Panc1 (cell line): ENCODE measurements around the gene PGD. TPM values are rescaled to one million over a fixed set of nuclear protein-coding genes. Genes with fewer than 3 reads are reported as not detected.
A peak's percentile ranks its signal among the peaks of the same experiment; 100 is the strongest.

Experiments used
- ATAC-seq: fragments of 200-7000 bp; cut with Tn5 transposase; 2 replicates; pipeline ENCODE4 v1.9.1; 2020; ENCODE audit warnings: mild to moderate bottlenecking, moderate library complexity
- BruUV-seq: library from RNA; stranded (reverse); fragments of 400-500 nt; replicated peaks from 2 replicates; lab custom pipeline; 2021; lab: Mats Ljungman, UMichigan
- CTCF ChIA-PET: fragments of 300-600 bp; sonication (Branson Sonifier 250); formaldehyde crosslinking; loops from one replicate; lab custom pipeline; 2022; ENCODE audit warnings: antibody characterized with exemption; lab: Charles Lee
- POLR2A ChIA-PET: fragments of 300-600 bp; sonication (Branson Sonifier 250); formaldehyde crosslinking; loops from one replicate; lab custom pipeline; 2022; ENCODE audit warnings: antibody characterized with exemption; lab: Charles Lee
- DNase-seq: peaks from one replicate; pipeline ENCODE4 v3.0.0-alpha.2; 2010; ENCODE audit warnings: low read depth, low spot score
- H3K27ac ChIP-seq: 2 replicates; pipeline ENCODE4 v1.5.1; 2011; ENCODE audit warnings: mild to moderate bottlenecking, low read length, inconsistent platforms
- H3K27me3 ChIP-seq: fragments of 200-500 bp; sonication (Bioruptor generic); 2 replicates; pipeline ENCODE4 v1.6.0; 2014; ENCODE audit warnings: low read length, inconsistent platforms; ENCODE audit not compliant: control insufficient read depth, insufficient read depth
- H3K36me3 ChIP-seq: fragments of 200-500 bp; sonication (Bioruptor generic); 2 replicates; pipeline ENCODE4 v1.5.1; 2014; ENCODE audit warnings: inconsistent platforms, mild to moderate bottlenecking, low read length, moderate library complexity; ENCODE audit not compliant: control insufficient read depth, insufficient read depth
- H3K4me1 ChIP-seq: 2 replicates; pipeline ENCODE4 v1.5.1; 2011; ENCODE audit warnings: inconsistent platforms, mild to moderate bottlenecking, low read length, moderate library complexity; ENCODE audit not compliant: control insufficient read depth, insufficient read depth
- H3K4me3 ChIP-seq, 2 experiments: 2 replicates each; pipeline ENCODE4 v1.5.1; 2011 to 2012; ENCODE audit warnings: low read depth in 2 of 2, low read length in 2 of 2, mild to moderate bottlenecking in 2 of 2, inconsistent platforms in 1 of 2, moderate library complexity in 1 of 2
- H3K9me3 ChIP-seq: fragments of 200-500 bp; sonication (Bioruptor generic); 2 replicates; pipeline ENCODE4 v1.5.1; 2014; ENCODE audit warnings: low read depth, mild to moderate bottlenecking, inconsistent platforms, low read length, moderate library complexity; ENCODE audit not compliant: control insufficient read depth, insufficient read depth
- POLR2AphosphoS5 ChIP-seq: IDR thresholded peaks from 2 replicates; pipeline ENCODE4 v1.6.1; 2012; ENCODE audit warnings: mild to moderate bottlenecking, low read depth, low read length, moderate library complexity
- REST ChIP-seq, 2 experiments: IDR thresholded peaks; 2 replicates each; pipeline ENCODE4 v1.6.1; 2011 to 2012; ENCODE audit warnings: low read depth in 2 of 2, control low read depth in 1 of 2, low read length in 1 of 2, mild to moderate bottlenecking in 1 of 2, moderate library complexity in 1 of 2; ENCODE audit not compliant: insufficient read depth in 1 of 2
- SIN3A ChIP-seq: IDR thresholded peaks from 2 replicates; pipeline ENCODE4 v1.6.1; 2012; ENCODE audit warnings: low read depth, mild to moderate bottlenecking, low read length, moderate library complexity, borderline replicate concordance; ENCODE audit not compliant: insufficient read depth
- TCF7L2 ChIP-seq: IDR thresholded peaks from 2 replicates; pipeline ENCODE4 v1.6.1; 2011; ENCODE audit warnings: mild to moderate bottlenecking, low read depth, low read length, inconsistent platforms
- in situ Hi-C: cut with HindIII; loops from 2 replicates; pipeline ENCODE4 v1.10.0; 2016; ENCODE audit warnings: low sequenced_read_pairs, low pct_unique_long_range_greater_than_20kb
- intact Hi-C: fragments of 100-400 bp; cut with micrococcal nuclease; formaldehyde crosslinking; loops from one replicate; pipeline ENCODE4 v1.10.0; 2022; ENCODE audit not compliant: unreplicated experiment
- total RNA-seq: library from RNA; stranded (reverse); gene quantifications from one replicate; pipeline ENCODE4 v1.2.1, GENCODE V29; 2021; ENCODE audit not compliant: unreplicated experiment
- TF ChIP-seq, protein P1 (sequence below): fragments of 450-650 bp; IDR thresholded peaks from 2 replicates; pipeline ENCODE4 v1.5.1; 2017; ENCODE audit warnings: mild to moderate bottlenecking

PGD gene
- total RNA-seq, 1 experiment from 2014 or later = 158 TPM

- Histone ChIP-seq H3K4me3 (no peak overlapping the region), H3K9me3 (no peaks in the 10 kb centered on the region), H3K4me1 (peaks cover 5% of the 10 kb centered on the region; the same call in 1 of the 2 replicates), H3K27me3 (no peaks in the 10 kb centered on the region), H3K36me3 (peaks cover 11% of the 10 kb centered on the region), H3K27ac (no peak overlapping the region)
- ChIA-PET POLR2A (no interaction called here), CTCF (no interaction called here)
- no peak for ATAC-seq
- intact Hi-C loops = no loop called here
- no peak for DNase-seq
- in situ Hi-C loops = no loop called here
- no TSS peak for BruUV-seq
- TF ChIP-seq, protein P1, sequence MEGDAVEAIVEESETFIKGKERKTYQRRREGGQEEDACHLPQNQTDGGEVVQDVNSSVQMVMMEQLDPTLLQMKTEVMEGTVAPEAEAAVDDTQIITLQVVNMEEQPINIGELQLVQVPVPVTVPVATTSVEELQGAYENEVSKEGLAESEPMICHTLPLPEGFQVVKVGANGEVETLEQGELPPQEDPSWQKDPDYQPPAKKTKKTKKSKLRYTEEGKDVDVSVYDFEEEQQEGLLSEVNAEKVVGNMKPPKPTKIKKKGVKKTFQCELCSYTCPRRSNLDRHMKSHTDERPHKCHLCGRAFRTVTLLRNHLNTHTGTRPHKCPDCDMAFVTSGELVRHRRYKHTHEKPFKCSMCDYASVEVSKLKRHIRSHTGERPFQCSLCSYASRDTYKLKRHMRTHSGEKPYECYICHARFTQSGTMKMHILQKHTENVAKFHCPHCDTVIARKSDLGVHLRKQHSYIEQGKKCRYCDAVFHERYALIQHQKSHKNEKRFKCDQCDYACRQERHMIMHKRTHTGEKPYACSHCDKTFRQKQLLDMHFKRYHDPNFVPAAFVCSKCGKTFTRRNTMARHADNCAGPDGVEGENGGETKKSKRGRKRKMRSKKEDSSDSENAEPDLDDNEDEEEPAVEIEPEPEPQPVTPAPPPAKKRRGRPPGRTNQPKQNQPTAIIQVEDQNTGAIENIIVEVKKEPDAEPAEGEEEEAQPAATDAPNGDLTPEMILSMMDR = no peak
- TF ChIP-seq POLR2AphosphoS5 = no peak
- no peak for TF ChIP-seq REST (IDR thresholded peaks at IDR 0.05; ENCODE audit: insufficient read depth in 1 of 2, low read depth in 2 of 2, low read length in 1 of 2)
- TF ChIP-seq TCF7L2 = no peak
- TF ChIP-seq SIN3A = no peak
These were observed 68.2 kb downstream of the PGD start for GRCh38 chr1:10467078-10467477.

GRCh38 chr1:10470043-10470442 is 71.2 kb downstream of the PGD start:
- no peaks in the 10 kb centered on the region for H3K9me3 ChIP-seq
- peaks cover 7% of the 10 kb centered on the region for H3K36me3 ChIP-seq
- H3K27me3 ChIP-seq = no peaks in the 10 kb centered on the region
- no peak for ATAC-seq
- in situ Hi-C loops (no loop called here), intact Hi-C loops (no loop called here)
- TSS peak; percentile 29 for BruUV-seq
- H3K4me3 ChIP-seq = no peak overlapping the region
- H3K4me1 ChIP-seq = peaks cover 5% of the 10 kb centered on the region; the same call in 1 of the 2 replicates
- ChIA-PET CTCF (no interaction called here), POLR2A (no interaction called here)
- no peak overlapping the region for H3K27ac ChIP-seq
- TF ChIP-seq REST (IDR thresholded peaks at IDR 0.05; ENCODE audit: insufficient read depth in 1 of 2, low read depth in 2 of 2, low read length in 1 of 2) (no peak), POLR2AphosphoS5 (no peak), TCF7L2 (no peak), SIN3A (no peak)
- TF ChIP-seq, protein P1 = no peak
- no peak for DNase-seq
